Endothelial cell of umbilical vein (primary cell): ENCODE results near the gene CACNA2D3. TPM values are rescaled to one million over a fixed set of nuclear protein-coding genes. Genes with fewer than 3 reads are reported as not detected.

Source experiments
- BruUV-seq: library from RNA; stranded (reverse); fragments of 400-500 nt; replicated peaks from 2 replicates; lab custom pipeline; 2021; lab: Mats Ljungman, UMichigan
- CTCF ChIA-PET: fragments of 300-600, 350-600 bp; sonication (Branson Sonifier 250); formaldehyde crosslinking; loops from one replicate; lab custom pipeline; 2021; ENCODE audit warnings: antibody characterized with exemption, inconsistent platforms; lab: Charles Lee
- POLR2A ChIA-PET: fragments of 300-600, 350-600 bp; sonication (Branson Sonifier 250); formaldehyde crosslinking; loops from one replicate; lab custom pipeline; 2021; ENCODE audit warnings: antibody characterized with exemption, inconsistent platforms; lab: Charles Lee
- DNase-seq: peaks from one replicate; pipeline ENCODE4 v3.0.0-alpha.2; 2011; ENCODE audit warnings: low read depth, low spot score
- FAIRE-seq: peaks from 2 replicates; lab custom pipeline; 2011; peaks lifted over from hg19 to GRCh38; lab: Jason Lieb, UNC
- H2AFZ ChIP-seq: 2 replicates; pipeline ENCODE4 v1.6.0; 2012; ENCODE audit warnings: low read depth, low read length, control low read depth, inconsistent platforms
- H3K27ac ChIP-seq: 2 replicates; pipeline ENCODE4 v1.5.1; 2011; ENCODE audit warnings: low read depth, mild to moderate bottlenecking, control low read depth, low read length, moderate library complexity; ENCODE audit not compliant: insufficient read depth
- H3K27me3 ChIP-seq, 2 experiments: 2 replicates each; pipeline versions ENCODE4 v1.6.0 to v1.6.1; 2011; ENCODE audit warnings: low read length in 2 of 2, mixed read lengths in 1 of 2; ENCODE audit not compliant: control insufficient read depth in 2 of 2, insufficient read depth in 2 of 2
- H3K36me3 ChIP-seq, 2 experiments: 2 replicates in 1 of 2; 3 replicates in 1 of 2; pipeline ENCODE4 v1.5.1; 2011; ENCODE audit warnings: low read length in 2 of 2, mild to moderate bottlenecking in 1 of 2, moderate library complexity in 1 of 2; ENCODE audit not compliant: control insufficient read depth in 2 of 2, insufficient read depth in 2 of 2; ENCODE audit errors: extremely low read depth in 1 of 2
- H3K4me1 ChIP-seq: 3 replicates; pipeline ENCODE4 v1.5.1; 2011; ENCODE audit warnings: mild to moderate bottlenecking, low read length; ENCODE audit not compliant: control insufficient read depth, insufficient read depth; ENCODE audit errors: extremely low read depth
- H3K4me2 ChIP-seq: 2 replicates; pipeline ENCODE4 v1.6.1; 2011; ENCODE audit warnings: low read length, control low read depth, mixed read lengths; ENCODE audit not compliant: insufficient read depth
- H3K4me3 ChIP-seq, 3 experiments: fragments of 200-600 bp in 1 of 3; sonication (generic), shearing (Covaris generic) in 1 of 3; replicated peaks in 1 of 3; 2 replicates each; pipeline ENCODE4 v1.5.1; 2011 to 2016; ENCODE audit warnings: control low read depth in 3 of 3, low read length in 3 of 3, mild to moderate bottlenecking in 2 of 3, inconsistent platforms in 1 of 3, low read depth in 1 of 3, moderate library complexity in 1 of 3; ENCODE audit not compliant: insufficient read depth in 1 of 3
- H3K79me2 ChIP-seq: 2 replicates; pipeline ENCODE4 v1.6.0; 2012; ENCODE audit warnings: low read length, inconsistent platforms; ENCODE audit not compliant: control insufficient read depth, insufficient read depth
- H3K9ac ChIP-seq: replicated peaks from 2 replicates; pipeline ENCODE3; 2011; ENCODE audit warnings: low read length, control low read depth; ENCODE audit not compliant: insufficient read depth; ENCODE audit errors: extremely low read depth
- H3K9me1 ChIP-seq: replicated peaks from 3 replicates; pipeline ENCODE4 v1.6.0; 2011; ENCODE audit warnings: mild to moderate bottlenecking, low read length; ENCODE audit not compliant: control insufficient read depth, insufficient read depth; ENCODE audit errors: extremely low read depth
- H3K9me3 ChIP-seq: replicated peaks from 2 replicates; pipeline ENCODE4 v1.5.1; 2012; ENCODE audit warnings: low read length, inconsistent platforms; ENCODE audit not compliant: control insufficient read depth, insufficient read depth
- H4K20me1 ChIP-seq: replicated peaks from 2 replicates; pipeline ENCODE3; 2011; ENCODE audit warnings: mild to moderate bottlenecking, low read length; ENCODE audit not compliant: control insufficient read depth, insufficient read depth; ENCODE audit errors: extremely low read depth
- EZH2 ChIP-seq: IDR thresholded peaks from 2 replicates; pipeline ENCODE4 v1.6.1; 2012; ENCODE audit warnings: borderline replicate concordance, low read depth, mild to moderate bottlenecking, moderate library complexity, low read length, inconsistent platforms; ENCODE audit not compliant: severe bottlenecking
- GATA2 ChIP-seq: IDR thresholded peaks from 2 replicates; pipeline ENCODE4 v1.7.0; 2011; ENCODE audit warnings: low read depth, mild to moderate bottlenecking, moderate library complexity, mixed read lengths, low read length; ENCODE audit not compliant: insufficient read length, insufficient read depth
- JUN ChIP-seq: IDR thresholded peaks from 2 replicates; pipeline ENCODE4 v1.6.1; 2011; ENCODE audit warnings: borderline replicate concordance, low read depth; ENCODE audit not compliant: insufficient read length, insufficient read depth
- MYC ChIP-seq: IDR thresholded peaks from one replicate; pipeline ENCODE4 v1.6.1; 2011; ENCODE audit warnings: mild to moderate bottlenecking, low read depth, low read length
- POLR2A ChIP-seq: IDR thresholded peaks from 2 replicates; pipeline ENCODE4 v1.6.1; 2012; ENCODE audit warnings: low read depth, mild to moderate bottlenecking, control low read depth, low read length
- dilution Hi-C: fragments of 300-500 bp; cut with MboI; formaldehyde crosslinking; loops from one replicate; pipeline ENCODE4 v1.15.0; 2019; ENCODE audit warnings: low sequenced_read_pairs; ENCODE audit not compliant: extremely low pct_ligation_motif_present
- intact Hi-C: fragments of 100-400 bp; cut with micrococcal nuclease; formaldehyde crosslinking; loops from one replicate; pipeline ENCODE4 v1.10.0; 2022
- polyA plus RNA-seq, 4 experiments: library from polyadenylated mRNA; depleted of rRNA in 3 of 4; stranded (reverse) in 3 of 4; unstranded in 1 of 4; fragments of >200 nt; gene quantifications; 2 replicates each; pipeline versions ENCODE4 v1.2.1 to v1.2.3, GENCODE V29; 2011 to 2012; ENCODE audit warnings: missing spikeins in 1 of 4
- total RNA-seq: library from RNA; stranded (reverse); gene quantifications from 2 replicates; pipeline ENCODE4 v1.2.3, GENCODE V29; 2021
- TF ChIP-seq, protein P1 (sequence below): IDR thresholded peaks from 2 replicates; pipeline ENCODE4 v1.6.1; 2011; ENCODE audit not compliant: insufficient read depth, insufficient read length
- TF ChIP-seq, protein P2 (sequence below), 2 donors: IDR thresholded peaks; 1 replicate in 1 of 2; 2 replicates in 1 of 2; pipeline ENCODE4 v1.5.1; 2011; ENCODE audit warnings: low read length in 2 of 2, mild to moderate bottlenecking in 2 of 2, moderate library complexity in 2 of 2, control low read depth in 1 of 2, inconsistent platforms in 1 of 2, low read depth in 1 of 2; ENCODE audit not compliant: insufficient read depth in 1 of 2; ENCODE audit errors: extremely low read depth in 1 of 2

Gene CACNA2D3
- total and polyA plus RNA-seq, 2 donors (not counting 3 experiments of a cell fraction or from before 2014, with no cell fraction given): not detected

DNA sequence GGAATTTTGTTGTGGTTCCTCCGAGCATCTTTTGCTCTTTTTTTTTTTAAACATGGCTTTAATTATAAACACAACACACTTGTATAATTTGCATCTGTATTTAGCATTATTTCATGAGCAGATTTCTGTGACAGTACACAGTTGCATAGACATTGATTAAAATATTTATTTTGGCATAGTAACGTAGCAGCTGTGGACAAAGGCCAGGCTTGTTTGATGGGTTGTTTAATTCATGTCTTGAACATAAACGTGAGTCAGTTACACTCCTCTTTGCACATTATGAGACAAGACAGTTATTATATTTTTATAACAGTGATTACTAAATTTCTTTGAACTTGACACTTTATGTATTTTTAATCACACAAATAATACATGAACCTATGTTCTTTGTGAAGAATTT lies 182.5 kb downstream of the CACNA2D3 start:
- no peak overlapping the region for H3K27ac ChIP-seq
- H3K9ac ChIP-seq: no peak overlapping the region
- H4K20me1 ChIP-seq: no peaks in the 10 kb centered on the region
- no peak for DNase-seq
- intact Hi-C loops (no loop called here), dilution Hi-C loops (no loop called here)
- POLR2A ChIA-PET: no interaction called here
- no peak overlapping the region for H2AFZ ChIP-seq
- H3K27me3 ChIP-seq: no peaks in the 10 kb centered on the region
- no peak overlapping the region for H3K4me2 ChIP-seq
- TF ChIP-seq, protein P1, sequence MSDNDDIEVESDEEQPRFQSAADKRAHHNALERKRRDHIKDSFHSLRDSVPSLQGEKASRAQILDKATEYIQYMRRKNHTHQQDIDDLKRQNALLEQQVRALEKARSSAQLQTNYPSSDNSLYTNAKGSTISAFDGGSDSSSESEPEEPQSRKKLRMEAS: no peak
- TF ChIP-seq JUN: no peak
- no peak for TF ChIP-seq GATA2
- TF ChIP-seq, protein P2, sequence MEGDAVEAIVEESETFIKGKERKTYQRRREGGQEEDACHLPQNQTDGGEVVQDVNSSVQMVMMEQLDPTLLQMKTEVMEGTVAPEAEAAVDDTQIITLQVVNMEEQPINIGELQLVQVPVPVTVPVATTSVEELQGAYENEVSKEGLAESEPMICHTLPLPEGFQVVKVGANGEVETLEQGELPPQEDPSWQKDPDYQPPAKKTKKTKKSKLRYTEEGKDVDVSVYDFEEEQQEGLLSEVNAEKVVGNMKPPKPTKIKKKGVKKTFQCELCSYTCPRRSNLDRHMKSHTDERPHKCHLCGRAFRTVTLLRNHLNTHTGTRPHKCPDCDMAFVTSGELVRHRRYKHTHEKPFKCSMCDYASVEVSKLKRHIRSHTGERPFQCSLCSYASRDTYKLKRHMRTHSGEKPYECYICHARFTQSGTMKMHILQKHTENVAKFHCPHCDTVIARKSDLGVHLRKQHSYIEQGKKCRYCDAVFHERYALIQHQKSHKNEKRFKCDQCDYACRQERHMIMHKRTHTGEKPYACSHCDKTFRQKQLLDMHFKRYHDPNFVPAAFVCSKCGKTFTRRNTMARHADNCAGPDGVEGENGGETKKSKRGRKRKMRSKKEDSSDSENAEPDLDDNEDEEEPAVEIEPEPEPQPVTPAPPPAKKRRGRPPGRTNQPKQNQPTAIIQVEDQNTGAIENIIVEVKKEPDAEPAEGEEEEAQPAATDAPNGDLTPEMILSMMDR (IDR thresholded peaks at IDR 0.05; ENCODE audit: extremely low read depth in 1 of 2, insufficient read depth in 1 of 2, low read depth in 1 of 2, low read length in 2 of 2): no peak
- TF ChIP-seq MYC: no peak
- TF ChIP-seq EZH2: no peak
- no peak for TF ChIP-seq POLR2A
- H3K79me2 ChIP-seq: no peaks in the 10 kb centered on the region
- H3K4me1 ChIP-seq: no peaks in the 10 kb centered on the region
- H3K9me1 ChIP-seq: no peaks in the 10 kb centered on the region
- CTCF ChIA-PET: no interaction called here
- no peak overlapping the region for H3K4me3 ChIP-seq
- H3K9me3 ChIP-seq: peaks cover 3% of the 10 kb centered on the region
- no peaks in the 10 kb centered on the region for H3K36me3 ChIP-seq
- BruUV-seq: no TSS peak
- no peak for FAIRE-seq
